Transverse colon (tissue), 4 donors: ENCODE data around the gene F11R.

Experiments used
- CTCF ChIP-seq, 5 experiments: fragments of 200-600 bp in 3 of 5; fragments of 450-650 bp in 2 of 5; sonication (generic) in 3 of 5; IDR thresholded peaks; 1 replicate in 2 of 5; 2 replicates in 3 of 5; pipeline ENCODE4 v1.5.1; 2016 to 2017; ENCODE audit warnings: antibody characterized with exemption in 5 of 5, inconsistent platforms in 3 of 5, mild to moderate bottlenecking in 2 of 5, moderate library complexity in 1 of 5
- EP300 ChIP-seq: sonication (generic); formaldehyde crosslinking; IDR thresholded peaks from one replicate; pipeline ENCODE4 v1.6.1; 2017; ENCODE audit warnings: antibody characterized with exemption, low read depth
- POLR2A ChIP-seq: fragments of 450-650 bp; IDR thresholded peaks from one replicate; pipeline ENCODE4 v1.6.1; 2016; ENCODE audit warnings: antibody characterized with exemption, mild to moderate bottlenecking, moderate library complexity
- POLR2AphosphoS5 ChIP-seq, 3 donors: sonication (generic); formaldehyde crosslinking; IDR thresholded peaks; one replicate each; pipeline ENCODE4 v1.6.1; 2016; ENCODE audit warnings: antibody characterized with exemption in 3 of 3

GRCh38 chr1:160979286-160979685, 41.7 kb downstream of the F11R start:
- TF ChIP-seq CTCF (IDR thresholded peaks at IDR 0.05): no peak
- no peak for TF ChIP-seq POLR2A
- no peak for TF ChIP-seq POLR2AphosphoS5 (IDR thresholded peaks at IDR 0.05)
- no peak for TF ChIP-seq EP300
